GM12864 (cell line): ENCODE data around the gene WNT8A.
A peak's percentile ranks its signal among the peaks of the same experiment; 100 is the strongest.
"Not testable (repeated sequence)": the region's sequence is repeated elsewhere in the genome, so short reads cannot be mapped to it uniquely, and the experiment has no call there.

ENCODE experiments used
- DNase-seq: peaks from one replicate; pipeline ENCODE4 v3.0.0-alpha.2; 2011; ENCODE audit warnings: low read depth
- H3K4me3 ChIP-seq: 2 replicates; pipeline ENCODE4 v1.5.1; 2011; ENCODE audit warnings: mild to moderate bottlenecking, low read depth, low read length, control low read depth
- TF ChIP-seq, protein P1 (sequence below): IDR thresholded peaks from 2 replicates; pipeline ENCODE4 v1.5.1; 2011; ENCODE audit warnings: low read depth, mild to moderate bottlenecking, moderate library complexity, low read length, control low read depth, inconsistent platforms; ENCODE audit errors: missing control alignments

The WNT8A gene, protein sequence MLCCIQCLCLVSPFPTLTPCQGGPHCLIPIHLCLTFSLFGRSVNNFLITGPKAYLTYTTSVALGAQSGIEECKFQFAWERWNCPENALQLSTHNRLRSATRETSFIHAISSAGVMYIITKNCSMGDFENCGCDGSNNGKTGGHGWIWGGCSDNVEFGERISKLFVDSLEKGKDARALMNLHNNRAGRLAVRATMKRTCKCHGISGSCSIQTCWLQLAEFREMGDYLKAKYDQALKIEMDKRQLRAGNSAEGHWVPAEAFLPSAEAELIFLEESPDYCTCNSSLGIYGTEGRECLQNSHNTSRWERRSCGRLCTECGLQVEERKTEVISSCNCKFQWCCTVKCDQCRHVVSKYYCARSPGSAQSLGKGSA

DNA sequence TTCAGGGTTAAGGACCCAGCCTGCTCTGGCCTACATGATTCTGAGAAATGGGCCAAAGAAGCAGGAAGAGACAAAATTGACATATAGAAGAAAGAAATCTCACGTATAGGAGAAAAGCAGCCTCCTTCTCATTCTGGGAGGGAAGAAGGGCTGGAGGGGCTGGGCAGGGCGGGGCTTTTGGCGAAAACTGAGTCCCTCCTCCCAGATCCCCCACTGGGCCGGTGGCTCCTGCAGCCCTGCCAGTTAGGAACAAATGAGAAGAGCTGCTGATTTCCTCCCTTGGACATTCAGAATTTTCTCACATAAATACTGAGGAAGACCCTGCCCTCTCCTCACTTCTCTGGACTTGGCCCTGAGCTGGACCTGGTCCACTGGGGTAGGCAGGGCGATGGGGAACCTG is at the start of gene WNT8A:
TSS of gene WNT8A (plus strand) at position 332 of the 400 bp plus-strand sequence. CDS start 95 bp downstream, outside the sequence.
- no peak within 1 kb of the TSS for H3K4me3 ChIP-seq
- TF ChIP-seq, protein P1, sequence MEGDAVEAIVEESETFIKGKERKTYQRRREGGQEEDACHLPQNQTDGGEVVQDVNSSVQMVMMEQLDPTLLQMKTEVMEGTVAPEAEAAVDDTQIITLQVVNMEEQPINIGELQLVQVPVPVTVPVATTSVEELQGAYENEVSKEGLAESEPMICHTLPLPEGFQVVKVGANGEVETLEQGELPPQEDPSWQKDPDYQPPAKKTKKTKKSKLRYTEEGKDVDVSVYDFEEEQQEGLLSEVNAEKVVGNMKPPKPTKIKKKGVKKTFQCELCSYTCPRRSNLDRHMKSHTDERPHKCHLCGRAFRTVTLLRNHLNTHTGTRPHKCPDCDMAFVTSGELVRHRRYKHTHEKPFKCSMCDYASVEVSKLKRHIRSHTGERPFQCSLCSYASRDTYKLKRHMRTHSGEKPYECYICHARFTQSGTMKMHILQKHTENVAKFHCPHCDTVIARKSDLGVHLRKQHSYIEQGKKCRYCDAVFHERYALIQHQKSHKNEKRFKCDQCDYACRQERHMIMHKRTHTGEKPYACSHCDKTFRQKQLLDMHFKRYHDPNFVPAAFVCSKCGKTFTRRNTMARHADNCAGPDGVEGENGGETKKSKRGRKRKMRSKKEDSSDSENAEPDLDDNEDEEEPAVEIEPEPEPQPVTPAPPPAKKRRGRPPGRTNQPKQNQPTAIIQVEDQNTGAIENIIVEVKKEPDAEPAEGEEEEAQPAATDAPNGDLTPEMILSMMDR: no peak
- no peak for DNase-seq

DNA sequence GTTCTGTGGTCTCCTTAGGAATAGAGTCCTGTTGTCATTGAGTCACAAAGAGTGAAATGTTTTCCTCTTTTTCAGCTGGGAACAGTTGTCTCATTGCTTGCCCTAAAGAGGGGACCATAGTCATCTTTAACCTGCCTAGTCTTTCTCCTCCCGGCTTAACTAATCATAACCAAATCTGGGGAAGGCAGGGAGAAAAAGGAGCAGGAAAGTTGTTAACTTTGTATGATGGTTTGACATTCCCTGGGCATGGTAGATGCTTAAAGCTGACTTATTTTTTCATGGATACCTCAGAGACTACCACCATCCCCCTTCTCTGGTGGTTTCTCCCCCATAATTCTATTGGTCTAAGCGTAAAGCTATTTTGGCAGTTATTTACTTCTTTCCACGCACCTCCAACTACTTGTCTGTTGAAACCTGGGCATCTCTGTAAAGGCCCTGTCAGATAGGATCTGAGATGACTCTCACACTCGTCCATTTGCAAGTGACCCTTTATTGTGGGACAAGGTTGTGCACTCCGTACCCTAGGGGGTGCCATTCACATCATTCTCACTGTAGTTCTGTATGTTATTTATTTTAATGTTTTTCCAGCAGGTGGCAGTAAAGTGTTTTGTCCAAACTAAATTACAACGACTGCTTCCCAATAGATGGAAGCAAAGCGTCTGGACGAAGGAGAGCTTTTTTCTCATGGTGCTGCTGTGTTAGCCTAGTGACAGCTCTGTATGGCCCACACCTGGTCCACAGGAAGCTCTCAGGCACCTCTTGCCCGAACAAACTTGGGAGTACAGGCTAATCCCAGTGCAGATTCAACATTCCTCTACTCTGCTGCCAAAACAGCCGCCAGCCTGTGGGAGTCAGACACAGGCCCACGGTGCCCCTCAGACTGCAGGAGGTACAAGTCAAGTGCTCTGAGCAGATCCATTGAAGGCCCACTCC is 48.0 kb upstream of the WNT8A start:
- DNase-seq: peak; percentile 72
- no peak overlapping the region for H3K4me3 ChIP-seq
- TF ChIP-seq, protein P1: peak; percentile 77

- DNase-seq: no peak
- TF ChIP-seq, protein P1: no peak
- no peak overlapping the region for H3K4me3 ChIP-seq
These were observed 46.6 kb upstream of the WNT8A start for GRCh38 chr5:138037271-138037670.

- DNase-seq: no peak
- no peak overlapping the region for H3K4me3 ChIP-seq
- TF ChIP-seq, protein P1: no peak
These were observed 45.8 kb upstream of the WNT8A start for GRCh38 chr5:138037907-138038633.

DNA sequence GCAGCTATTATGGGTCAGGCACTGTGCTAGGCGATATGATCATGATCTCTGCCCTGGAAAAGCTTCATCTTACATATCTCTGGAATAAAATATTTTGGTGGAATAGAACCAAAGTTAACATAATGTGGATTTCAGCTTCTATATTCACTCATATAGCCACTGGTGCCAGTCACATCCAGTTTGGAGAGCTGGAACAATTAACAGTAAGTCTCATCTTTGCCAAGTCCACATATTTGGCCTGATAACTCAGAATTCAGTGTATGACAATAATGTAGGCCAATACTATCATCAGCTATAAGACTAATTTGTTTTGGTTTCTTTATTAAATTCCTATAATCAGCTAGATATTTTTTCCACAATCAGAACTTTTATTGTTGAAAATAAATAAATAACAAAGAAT is 45.0 kb upstream of the WNT8A start:
- no peak overlapping the region for H3K4me3 ChIP-seq
- TF ChIP-seq, protein P1: no peak
- DNase-seq: no peak

- DNase-seq, H3K4me3 ChIP-seq: not testable (repeated sequence)
These were observed 38.5 kb upstream of the WNT8A start for GRCh38 chr5:138045283-138045682.
